NCI-H510A treated with DMSO at 0.1 percent for 48 hours (cell line): ENCODE measurements around the gene ARL15.
"Not testable (repeated sequence)": the region's sequence is repeated elsewhere in the genome, so short reads cannot be mapped to it uniquely, and the experiment has no call there.

ENCODE experiments used
- DNase-seq: peaks from one replicate; lab custom pipeline; 2025; lab: John Stamatoyannopoulos, UW

Gene ARL15

GRCh38 chr5:54090495-54091120, 219.8 kb downstream of the ARL15 start:
- DNase-seq: no peak

- DNase-seq: no peak
These were observed 222.3 kb downstream of the ARL15 start for GRCh38 chr5:54088081-54088480.

GRCh38 chr5:54087436-54087835, 222.9 kb downstream of the ARL15 start:
- DNase-seq: no peak

- DNase-seq: no peak
These were observed 224.2 kb downstream of the ARL15 start for GRCh38 chr5:54086191-54086590.

- no peak for DNase-seq
These were observed 225.7 kb downstream of the ARL15 start for GRCh38 chr5:54084696-54085095.

GRCh38 chr5:54083851-54084250, 226.5 kb downstream of the ARL15 start:
- no peak for DNase-seq

GRCh38 chr5:54083245-54083644, 227.1 kb downstream of the ARL15 start:
- DNase-seq: no peak

GRCh38 chr5:54081415-54081814, 229.0 kb downstream of the ARL15 start:
- DNase-seq: no peak

- no peak for DNase-seq
These were observed 229.5 kb downstream of the ARL15 start for GRCh38 chr5:54080831-54081230.

- no peak for DNase-seq
These were observed 236.6 kb downstream of the ARL15 start for GRCh38 chr5:54073735-54074134.

GRCh38 chr5:54073131-54073530, 237.2 kb downstream of the ARL15 start:
- DNase-seq: no peak

- DNase-seq: no peak
These were observed 243.9 kb downstream of the ARL15 start for GRCh38 chr5:54066433-54066832.

- no peak for DNase-seq
These were observed 246.6 kb downstream of the ARL15 start for GRCh38 chr5:54063817-54064216.

- no peak for DNase-seq
These were observed 247.4 kb downstream of the ARL15 start for GRCh38 chr5:54062958-54063357.

- not testable (repeated sequence) for DNase-seq
These were observed 249.5 kb downstream of the ARL15 start for GRCh38 chr5:54060919-54061318.

GRCh38 chr5:54049963-54050362, 260.4 kb downstream of the ARL15 start:
- DNase-seq: no peak

GRCh38 chr5:54049144-54049543, 261.2 kb downstream of the ARL15 start:
- DNase-seq: no peak

- no peak for DNase-seq
These were observed 265.1 kb downstream of the ARL15 start for GRCh38 chr5:54045077-54045792.

- not testable (repeated sequence) for DNase-seq
These were observed 266.1 kb downstream of the ARL15 start for GRCh38 chr5:54044276-54044675.

GRCh38 chr5:54040804-54041203, 269.6 kb downstream of the ARL15 start:
- no peak for DNase-seq

- no peak for DNase-seq
These were observed 270.4 kb downstream of the ARL15 start for GRCh38 chr5:54040018-54040417.

GRCh38 chr5:54037205-54037604, 273.2 kb downstream of the ARL15 start:
- DNase-seq: no peak

- no peak for DNase-seq
These were observed 279.4 kb downstream of the ARL15 start for GRCh38 chr5:54030981-54031380.

- DNase-seq: no peak
These were observed 285.9 kb downstream of the ARL15 start for GRCh38 chr5:54024466-54024865.
